ENCODE data around the gene ANAPC10.

- TF ChIP-seq EZH2 (IDR thresholded peaks at IDR 0.05; ENCODE audit: borderline replicate concordance, low read length), result no peak
- no peak for TF ChIP-seq CTCF (IDR thresholded peaks at IDR 0.05; ENCODE audit: low read length)
Observed at GRCh38 chr4:145055533-145056257, 42.3 kb downstream of the ANAPC10 start.
